ENCODE measurements around the gene AP5Z1. TPM values are rescaled to one million over a fixed set of nuclear protein-coding genes. Genes with fewer than 3 reads are reported as not detected.

Gene AP5Z1
- total and polyA plus RNA-seq, 2 of the 4 experiments (the other 2 are of a cell fraction) = 9.7 to 38.7 TPM

GRCh38 chr7:4774007-4774406, 1.4 kb upstream of the AP5Z1 start:
- Histone ChIP-seq H3K27ac (ENCODE audit: insufficient read depth, low read length) (no peak overlapping the region), H3K9ac (ENCODE audit: low read depth, low read length) (0 out of 2 replicates have a peak overlapping the region, but pooled peaks have one; percentile 66), H2AK9ac (replicated peaks; ENCODE audit: low read depth, low read length, poor library complexity) (peak overlapping the region; percentile 94), H2AK5ac (ENCODE audit: low read depth, low read length) (peak overlapping the region; percentile 74; the same call in 1 of the 2 replicates), H3K9me3 (ENCODE audit: control insufficient read depth, insufficient read depth, low read length) (no peaks in the 10 kb centered on the region), H2BK15ac (ENCODE audit: low read depth, low read length) (no peak overlapping the region), H3K4me1 (ENCODE audit: control insufficient read depth, insufficient read depth, low read length) (peaks cover 4% of the 10 kb centered on the region; the same call in 1 of the 2 replicates), H3K23ac (ENCODE audit: low read depth, low read length) (no peak overlapping the region; the same call in 1 of the 2 replicates), H2BK120ac (ENCODE audit: low read depth, low read length) (no peak overlapping the region), H2AFZ (replicated peaks; ENCODE audit: low read length, poor library complexity) (no peak overlapping the region), H3K4me2 (ENCODE audit: low read depth, low read length) (no peak overlapping the region), H3K27me3 (ENCODE audit: control insufficient read depth, insufficient read depth, low read length) (no peaks in the 10 kb centered on the region), H2BK20ac (ENCODE audit: low read depth, low read length) (no peak overlapping the region), H3K4me3 (ENCODE audit: insufficient read depth, low read depth, low read length) (no peak overlapping the region), H4K5ac (ENCODE audit: low read depth, low read length) (peak overlapping the region; percentile 69; the same call in 1 of the 2 replicates), H3K79me1 (ENCODE audit: low read depth in 1 of 2, low read length in 2 of 2) (peaks cover 14 to 63% of the 10 kb centered on the region in 2 experiments), H3K56ac (ENCODE audit: extremely low read depth, insufficient read depth, low read length) (no peak overlapping the region), H4K91ac (ENCODE audit: insufficient read depth, low read depth, low read length) (no peak overlapping the region), H4K8ac (ENCODE audit: low read depth in 2 of 2, low read length in 2 of 2) (peak overlapping the region; percentile 95 to 97; a peak in 2 of 4 replicates), H3K14ac (replicated peaks; ENCODE audit: low read depth, low read length) (peak overlapping the region; percentile 88; the same call in 1 of the 2 replicates), H4K20me1 (ENCODE audit: insufficient read depth, low read length) (peaks cover 15% of the 10 kb centered on the region), H3K36me3 (ENCODE audit: control insufficient read depth, insufficient read depth, low read length) (peaks cover 6% of the 10 kb centered on the region), H2BK5ac (ENCODE audit: low read depth, low read length, poor library complexity, severe bottlenecking) (no peak overlapping the region), H3K18ac (ENCODE audit: low read depth, low read length) (no peak overlapping the region), H3K9me1 (ENCODE audit: insufficient read depth, low read length) (peaks cover 10% of the 10 kb centered on the region; the same call in 1 of the 2 replicates), H3K4ac (ENCODE audit: low read depth, low read length) (0 out of 2 replicates have a peak overlapping the region, but pooled peaks have one; percentile 88)
- dilution Hi-C loops (cut with HindIII; ENCODE audit: low sequenced_read_pairs, unreplicated experiment) = no loop called here
- DNase-seq = no peak
- WGBS, 2 experiments (ENCODE audit: extremely low coverage in 2 of 2, insufficient read length in 1 of 2) = 100% methylated on average over 4 of the region's 12 CpGs; no CpG with 5 or more reads in 1 of the 2 experiments
- in situ Hi-C loops (cut with MboI; ENCODE audit: low sequenced_read_pairs) = loop anchor here (25.0 kb wide), 1 partner anchor 1912 kb away; no protein-coding TSS in a partner anchor
- ATAC-seq (ENCODE audit: low read depth) = no peak
- POLR2A ChIA-PET (ENCODE audit: unreplicated experiment) = no interaction called here
- CTCF ChIA-PET = no interaction called here
- no TSS peak for BruUV-seq (replicated peaks)
- TF ChIP-seq MAFK (IDR thresholded peaks at IDR 0.05; ENCODE audit: low read depth, low read length) (no peak), RAD21 (IDR thresholded peaks at IDR 0.05; ENCODE audit: low read length) (no peak), RCOR1 (IDR thresholded peaks at IDR 0.05; ENCODE audit: insufficient replicate concordance, low read length) (no peak), MAZ (IDR thresholded peaks at IDR 0.05; ENCODE audit: borderline replicate concordance, low read depth, low read length) (no peak), ELK1 (IDR thresholded peaks at IDR 0.05; ENCODE audit: borderline replicate concordance, low read depth, low read length) (no peak), CHD1 (IDR thresholded peaks at IDR 0.05; ENCODE audit: low read depth, low read length) (no peak), FOS (IDR thresholded peaks at IDR 0.05; ENCODE audit: low read depth, low read length) (no peak), CEBPB (IDR thresholded peaks at IDR 0.05; ENCODE audit: low read depth, low read length) (no peak), USF2 (IDR thresholded peaks at IDR 0.05; ENCODE audit: low read depth, low read length) (no peak), POLR2A (IDR thresholded peaks at IDR 0.05; ENCODE audit: low read depth, low read length) (no peak), SMC3 (IDR thresholded peaks at IDR 0.05; ENCODE audit: low read depth, low read length) (no peak), RFX5 (IDR thresholded peaks at IDR 0.05; ENCODE audit: low read depth, low read length) (no peak), MXI1 (IDR thresholded peaks at IDR 0.05; ENCODE audit: borderline replicate concordance, low read depth, low read length) (no peak), NFE2L2 (IDR thresholded peaks at IDR 0.05; ENCODE audit: low read depth, low read length) (no peak)
- intact Hi-C loops (cut with micrococcal nuclease) = loop anchor here (10.0 kb wide), 1 partner anchor 159 kb away; no protein-coding TSS in a partner anchor
